Measurements from ENCODE around the gene CACNA1B. TPM values are rescaled to one million over a fixed set of nuclear protein-coding genes. Genes with fewer than 3 reads are reported as not detected.
"Not testable (repeated sequence)": the region's sequence is repeated elsewhere in the genome, so short reads cannot be mapped to it uniquely, and the experiment has no call there.

The CACNA1B gene
- total RNA-seq, 5 donors from 2014 or later (not counting 1 experiment from before 2014, with no cell fraction given), result 0.03 to 0.09 (median 0.03) TPM; not detected in 2

DNA sequence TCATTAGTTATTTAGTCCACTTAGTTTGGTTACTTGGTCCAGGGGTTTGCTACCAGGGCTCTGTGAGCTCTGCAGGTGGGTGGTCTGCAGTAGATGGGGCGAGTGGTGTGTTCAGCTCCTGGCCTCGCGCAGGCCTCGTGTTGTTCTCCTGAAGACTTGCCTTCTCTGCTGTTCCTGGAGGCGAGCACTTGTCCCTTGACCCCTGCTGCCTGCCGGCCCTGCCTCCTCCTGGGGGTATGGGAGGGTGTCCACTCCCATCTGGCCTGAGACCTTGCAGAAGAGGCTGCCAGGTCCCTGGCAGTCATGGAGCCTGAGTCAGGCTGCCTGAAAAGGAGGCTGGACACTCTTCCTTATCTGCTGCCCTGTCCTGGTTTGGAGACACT lies 137.0 kb downstream of the CACNA1B start:
- ChIA-PET CTCF (no interaction called here), POLR2A (no interaction called here)
- H3K36me3 ChIP-seq (ENCODE audit: control insufficient read depth in 2 of 2, extremely low read depth in 1 of 2, insufficient read depth in 1 of 2, low read length in 1 of 2), result no peaks in the 10 kb centered on the region
- no peaks in the 10 kb centered on the region for H3K9me3 ChIP-seq
- H3K4me1 ChIP-seq (ENCODE audit: control insufficient read depth in 1 of 2, extremely low read depth in 1 of 2, insufficient read depth in 2 of 2, low read length in 2 of 2), result no peaks in the 10 kb centered on the region
- H3K4me3 Mint-ChIP-seq, result no peak overlapping the region
- H3K27ac Mint-ChIP-seq, result no peak overlapping the region
- peaks cover 0 to 4% of the 10 kb centered on the region in 2 experiments for H3K27me3 ChIP-seq (replicated peaks in 1 of 2; ENCODE audit: control insufficient read depth in 2 of 2, extremely low read depth in 1 of 2, insufficient read depth in 2 of 2, low read length in 1 of 2)
- no peaks in the 10 kb centered on the region for H3K4me1 Mint-ChIP-seq
- WGBS (ENCODE audit: insufficient coverage), result 86% methylated on average over 6 of the region's 6 CpGs
- ATAC-seq (replicated peaks in 1 of 4) (peak in 1 of 4 experiments; percentile 4), DNase-seq (no peak)
- H3K27me3 Mint-ChIP-seq, result no peaks in the 10 kb centered on the region
- H3K27ac ChIP-seq (ENCODE audit: low read length), result no peak overlapping the region
- H3K4me3 ChIP-seq (ENCODE audit: control insufficient read depth in 1 of 2, extremely low read depth in 1 of 2, low read length in 1 of 2), result no peak overlapping the region
- H3K36me3 Mint-ChIP-seq, result no peaks in the 10 kb centered on the region
- no peaks in the 10 kb centered on the region for H3K9me3 Mint-ChIP-seq

GRCh38 chr9:138015021-138015829 lies 137.6 kb downstream of the CACNA1B start:
- Mint-ChIP-seq H3K9me3 (no peaks in the 10 kb centered on the region), H3K4me1 (no peaks in the 10 kb centered on the region), H3K27ac (no peak overlapping the region), H3K4me3 (no peak overlapping the region), H3K36me3 (no peaks in the 10 kb centered on the region), H3K27me3 (peaks cover 0 to 1% of the 10 kb centered on the region in 2 donors)
- no peak overlapping the region for H3K27ac ChIP-seq (ENCODE audit: low read length)
- H3K27me3 ChIP-seq (replicated peaks in 1 of 2; ENCODE audit: control insufficient read depth in 2 of 2, extremely low read depth in 1 of 2, insufficient read depth in 2 of 2, low read length in 1 of 2), result peaks cover 0 to 3% of the 10 kb centered on the region in 2 experiments
- H3K4me1 ChIP-seq (ENCODE audit: control insufficient read depth in 1 of 2, extremely low read depth in 1 of 2, insufficient read depth in 2 of 2, low read length in 2 of 2), result no peaks in the 10 kb centered on the region
- ATAC-seq (replicated peaks in 1 of 4), result no peak
- ChIA-PET POLR2A (no interaction called here), CTCF (no interaction called here)
- H3K9me3 ChIP-seq, result no peaks in the 10 kb centered on the region
- H3K4me3 ChIP-seq (ENCODE audit: control insufficient read depth in 1 of 2, extremely low read depth in 1 of 2, low read length in 1 of 2), result no peak overlapping the region
- 82% methylated on average over 25 of the region's 25 CpGs for WGBS (ENCODE audit: insufficient coverage)
- H3K36me3 ChIP-seq (ENCODE audit: control insufficient read depth in 2 of 2, extremely low read depth in 1 of 2, insufficient read depth in 1 of 2, low read length in 1 of 2), result no peaks in the 10 kb centered on the region
- DNase-seq, result no peak

DNA sequence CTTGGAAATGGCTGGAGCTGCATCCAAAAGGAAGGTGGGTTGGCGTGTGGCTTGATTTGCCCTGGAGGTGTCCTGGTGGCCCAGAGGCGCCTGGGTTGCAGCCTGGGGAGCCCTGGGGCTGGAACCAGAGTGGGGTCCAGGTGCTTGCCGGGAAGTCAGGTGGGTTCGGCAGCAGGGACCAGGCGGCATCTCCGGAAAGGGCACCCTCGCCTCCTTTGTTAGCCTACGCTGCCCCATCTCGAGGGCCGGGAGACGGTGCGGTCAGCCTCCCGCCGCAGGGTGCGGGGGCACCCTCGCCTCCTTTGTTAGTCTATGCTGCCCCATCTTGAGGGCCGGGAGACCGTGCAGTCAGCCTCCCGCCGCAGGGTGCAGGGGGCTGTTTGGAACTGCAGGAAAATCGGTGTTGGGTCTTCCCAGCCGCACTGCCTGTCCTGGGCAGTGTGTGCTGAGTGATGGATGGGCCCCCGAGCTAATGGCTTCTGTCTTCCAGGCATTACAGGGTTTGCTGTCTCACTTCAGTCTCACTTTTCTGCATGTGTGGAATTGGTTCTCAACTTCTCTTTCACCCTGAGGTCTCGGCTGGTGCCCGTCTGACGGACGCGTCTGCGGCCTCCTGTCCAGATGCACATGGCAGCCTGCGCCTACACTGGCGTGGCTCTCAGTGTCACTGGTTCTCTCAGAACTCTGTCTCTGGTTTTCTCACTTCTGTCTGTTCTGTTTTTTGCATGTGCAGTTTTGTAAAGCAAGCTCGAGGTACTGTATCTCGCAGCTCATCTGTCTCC lies 139.0 kb downstream of the CACNA1B start:
- Mint-ChIP-seq H3K27ac (no peak overlapping the region), H3K9me3 (no peaks in the 10 kb centered on the region), H3K27me3 (peaks cover 2 to 5% of the 10 kb centered on the region in 2 donors), H3K4me3 (no peak overlapping the region), H3K36me3 (no peaks in the 10 kb centered on the region), H3K4me1 (no peaks in the 10 kb centered on the region)
- ATAC-seq (replicated peaks in 1 of 4), result no peak
- Histone ChIP-seq H3K9me3 (no peaks in the 10 kb centered on the region), H3K36me3 (ENCODE audit: control insufficient read depth in 2 of 2, extremely low read depth in 1 of 2, insufficient read depth in 1 of 2, low read length in 1 of 2) (no peaks in the 10 kb centered on the region), H3K27ac (ENCODE audit: low read length) (no peak overlapping the region), H3K4me1 (ENCODE audit: control insufficient read depth in 1 of 2, extremely low read depth in 1 of 2, insufficient read depth in 2 of 2, low read length in 2 of 2) (no peaks in the 10 kb centered on the region), H3K4me3 (ENCODE audit: control insufficient read depth in 1 of 2, extremely low read depth in 1 of 2, low read length in 1 of 2) (no peak overlapping the region), H3K27me3 (replicated peaks in 1 of 2; ENCODE audit: control insufficient read depth in 2 of 2, extremely low read depth in 1 of 2, insufficient read depth in 2 of 2, low read length in 1 of 2) (peaks cover 0 to 7% of the 10 kb centered on the region in 2 experiments)
- no peak for DNase-seq
- CTCF ChIA-PET, result no interaction called here
- POLR2A ChIA-PET, result no interaction called here
- WGBS (ENCODE audit: insufficient coverage), result 93% methylated on average over 30 of the region's 33 CpGs

DNA sequence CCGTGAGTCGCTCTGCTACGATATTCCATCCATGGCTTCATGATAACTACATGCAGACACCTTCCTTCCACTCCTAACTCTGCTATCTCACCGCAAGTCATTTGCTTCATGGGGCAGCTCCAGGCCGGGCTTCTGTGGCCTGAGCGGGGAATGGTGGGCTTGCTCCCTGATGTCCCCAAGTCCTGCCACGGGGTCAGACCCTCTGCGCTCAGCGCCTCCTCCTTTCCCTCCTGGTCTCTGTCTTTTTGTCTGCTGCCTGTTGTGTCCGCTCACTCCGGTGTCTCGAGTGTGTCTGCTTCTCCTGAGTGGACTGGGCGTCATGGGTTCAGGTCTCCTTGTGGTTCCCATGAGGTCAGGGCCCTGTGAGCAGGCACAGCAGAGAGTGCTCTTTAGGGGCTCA lies 139.6 kb downstream of the CACNA1B start:
- DNase-seq (no peak), ATAC-seq (replicated peaks in 1 of 4) (no peak)
- Histone ChIP-seq H3K4me1 (ENCODE audit: control insufficient read depth in 1 of 2, extremely low read depth in 1 of 2, insufficient read depth in 2 of 2, low read length in 2 of 2) (no peaks in the 10 kb centered on the region), H3K36me3 (ENCODE audit: control insufficient read depth in 2 of 2, extremely low read depth in 1 of 2, insufficient read depth in 1 of 2, low read length in 1 of 2) (no peaks in the 10 kb centered on the region), H3K4me3 (ENCODE audit: control insufficient read depth in 1 of 2, extremely low read depth in 1 of 2, low read length in 1 of 2) (no peak overlapping the region), H3K9me3 (no peaks in the 10 kb centered on the region), H3K27me3 (replicated peaks in 1 of 2; ENCODE audit: control insufficient read depth in 2 of 2, extremely low read depth in 1 of 2, insufficient read depth in 2 of 2, low read length in 1 of 2) (peaks cover 0 to 13% of the 10 kb centered on the region in 2 experiments), H3K27ac (ENCODE audit: low read length) (no peak overlapping the region)
- 86% methylated on average over 12 of the region's 13 CpGs for WGBS (ENCODE audit: insufficient coverage)
- Mint-ChIP-seq H3K27me3 (peaks cover 7 to 10% of the 10 kb centered on the region in 2 donors), H3K4me3 (no peak overlapping the region), H3K36me3 (no peaks in the 10 kb centered on the region), H3K27ac (no peak overlapping the region), H3K4me1 (peaks cover 0 to 3% (median 0%) of the 10 kb centered on the region in 3 donors), H3K9me3 (no peaks in the 10 kb centered on the region)
- CTCF ChIA-PET, result no interaction called here
- POLR2A ChIA-PET, result no interaction called here

DNA sequence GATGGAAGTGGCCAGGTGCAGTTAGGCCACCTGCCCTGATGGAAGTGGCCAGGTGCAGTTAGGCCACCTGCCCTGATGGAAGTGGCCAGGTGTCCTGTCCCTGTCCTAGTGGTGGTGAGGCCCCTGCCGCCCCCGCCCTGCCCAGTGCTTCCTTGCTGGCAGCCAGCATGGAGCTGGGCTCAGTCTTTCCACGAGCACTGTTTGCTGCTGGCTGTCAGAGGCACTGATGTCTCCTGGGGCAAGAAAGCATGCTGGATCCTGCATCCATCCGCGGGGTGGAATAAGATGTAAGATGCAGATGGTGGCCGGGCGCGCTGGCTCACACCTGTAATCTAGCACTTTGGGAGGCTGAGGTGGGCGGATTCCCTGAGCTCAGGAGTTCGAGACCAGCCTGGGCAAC lies 141.9 kb downstream of the CACNA1B start:
- DNase-seq; H3K36me3 ChIP-seq (ENCODE audit: control insufficient read depth in 2 of 2, extremely low read depth in 1 of 2, insufficient read depth in 1 of 2, low read length in 1 of 2); POLR2A ChIA-PET; H3K4me3 Mint-ChIP-seq; H3K27ac ChIP-seq (ENCODE audit: low read length); H3K9me3 Mint-ChIP-seq; H3K4me3 ChIP-seq (ENCODE audit: control insufficient read depth in 1 of 2, extremely low read depth in 1 of 2, low read length in 1 of 2); H3K36me3 Mint-ChIP-seq; H3K9me3 ChIP-seq; CTCF ChIA-PET; H3K4me1 ChIP-seq (ENCODE audit: control insufficient read depth in 1 of 2, extremely low read depth in 1 of 2, insufficient read depth in 2 of 2, low read length in 2 of 2); H3K27ac Mint-ChIP-seq; H3K4me1 Mint-ChIP-seq; ATAC-seq (replicated peaks in 1 of 4): not testable (repeated sequence)
- H3K27me3 ChIP-seq (replicated peaks in 1 of 2; ENCODE audit: control insufficient read depth in 2 of 2, extremely low read depth in 1 of 2, insufficient read depth in 2 of 2, low read length in 1 of 2), result peaks cover 0 to 30% of the 10 kb centered on the region in 2 experiments
- H3K27me3 Mint-ChIP-seq, result peaks cover 14 to 18% of the 10 kb centered on the region in 2 donors
- WGBS (ENCODE audit: insufficient coverage), result 85% methylated on average over 3 of the region's 10 CpGs

DNA sequence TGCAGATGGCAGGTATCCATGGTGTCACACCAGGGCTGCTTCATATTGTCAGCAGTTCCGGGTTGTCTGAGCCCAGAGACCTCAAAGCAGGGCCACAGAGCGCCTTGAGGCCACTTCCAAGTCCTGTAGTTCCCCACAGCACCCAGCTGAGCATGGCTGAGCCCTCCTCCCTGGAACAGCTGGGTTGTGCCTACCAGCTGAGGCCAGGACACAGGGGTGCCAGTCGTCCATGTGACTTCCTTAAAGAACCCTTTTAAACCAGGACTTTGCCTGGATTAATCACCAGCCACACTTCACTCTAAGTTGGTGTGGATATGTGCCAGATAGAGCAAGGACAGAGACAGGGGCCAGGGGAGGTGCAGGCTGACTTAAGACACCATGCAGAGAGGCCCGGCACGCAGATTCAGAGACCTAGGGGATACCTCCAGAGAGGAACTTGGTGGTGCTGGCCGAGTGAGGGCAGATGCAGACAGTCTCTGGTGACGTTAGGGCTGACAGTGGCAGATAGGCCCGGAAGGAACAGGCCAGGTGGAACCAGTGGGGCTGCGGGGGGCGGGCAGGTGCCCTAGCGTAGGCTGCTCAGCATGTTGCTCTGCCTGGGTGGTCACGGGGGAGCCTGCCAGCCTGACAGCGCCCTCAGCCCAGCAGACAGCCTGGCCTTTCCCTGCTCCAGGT lies 142.7 kb downstream of the CACNA1B start:
- Histone ChIP-seq H3K4me1 (ENCODE audit: control insufficient read depth in 1 of 2, extremely low read depth in 1 of 2, insufficient read depth in 2 of 2, low read length in 2 of 2) (peaks cover 0 to 7% of the 10 kb centered on the region in 2 experiments), H3K27ac (ENCODE audit: low read length) (no peak overlapping the region), H3K36me3 (ENCODE audit: control insufficient read depth in 2 of 2, extremely low read depth in 1 of 2, insufficient read depth in 1 of 2, low read length in 1 of 2) (no peaks in the 10 kb centered on the region), H3K4me3 (ENCODE audit: control insufficient read depth in 1 of 2, extremely low read depth in 1 of 2, low read length in 1 of 2) (no peak overlapping the region), H3K9me3 (no peaks in the 10 kb centered on the region), H3K27me3 (replicated peaks in 1 of 2; ENCODE audit: control insufficient read depth in 2 of 2, extremely low read depth in 1 of 2, insufficient read depth in 2 of 2, low read length in 1 of 2) (peaks cover 0 to 37% of the 10 kb centered on the region in 2 experiments)
- ChIA-PET CTCF (no interaction called here), POLR2A (no interaction called here)
- H3K36me3 Mint-ChIP-seq, result no peaks in the 10 kb centered on the region
- H3K4me3 Mint-ChIP-seq, result peak overlapping the region in 1 of 3 donors; percentile 13
- H3K4me1 Mint-ChIP-seq, result peaks cover 0 to 3% (median 0%) of the 10 kb centered on the region in 3 donors
- H3K9me3 Mint-ChIP-seq, result no peaks in the 10 kb centered on the region
- ATAC-seq (replicated peaks in 1 of 4) (no peak), DNase-seq (no peak)
- H3K27ac Mint-ChIP-seq, result no peak overlapping the region
- 83% methylated on average over 10 of the region's 13 CpGs for WGBS (ENCODE audit: insufficient coverage)
- peaks cover 18 to 25% of the 10 kb centered on the region in 2 donors for H3K27me3 Mint-ChIP-seq

Measured in T-cell (primary cell).